ENCODE measurements around the gene PCDHGB6. TPM values are rescaled to one million over a fixed set of nuclear protein-coding genes. Genes with fewer than 3 reads are reported as not detected.

PCDHGB6 gene
- total and polyA plus RNA-seq, 9 of the 15 experiments (the other 6 are each of a cell fraction or from before 2014, with no cell fraction given), result 0.01 to 0.11 (median 0.07) TPM; not detected in 1

DNA sequence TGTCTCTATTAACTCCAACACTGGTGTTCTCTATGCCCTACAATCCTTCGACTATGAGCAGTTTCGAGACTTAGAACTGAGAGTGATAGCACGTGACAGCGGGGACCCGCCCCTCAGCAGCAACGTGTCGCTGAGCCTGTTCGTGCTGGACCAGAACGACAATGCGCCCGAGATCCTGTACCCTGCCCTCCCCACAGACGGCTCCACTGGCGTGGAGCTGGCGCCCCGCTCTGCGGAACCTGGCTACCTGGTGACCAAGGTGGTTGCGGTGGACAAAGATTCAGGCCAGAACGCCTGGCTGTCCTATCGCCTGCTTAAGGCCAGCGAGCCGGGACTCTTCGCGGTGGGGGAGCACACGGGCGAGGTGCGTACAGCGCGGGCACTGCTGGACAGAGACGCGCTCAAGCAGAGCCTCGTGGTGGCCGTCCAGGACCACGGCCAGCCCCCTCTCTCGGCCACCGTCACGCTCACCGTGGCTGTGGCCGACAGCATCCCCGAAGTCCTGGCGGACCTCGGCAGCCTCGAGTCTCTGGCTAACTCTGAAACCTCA is 15.0 kb downstream of the PCDHGB6 start (continued):
- TF ChIP-seq SRSF7 (optimal IDR thresholded peaks at IDR 0.05; ENCODE audit: low read depth, low read length) (no peak), BCOR (IDR thresholded peaks at IDR 0.05) (no peak)
- TF ChIP-seq, protein P1, sequence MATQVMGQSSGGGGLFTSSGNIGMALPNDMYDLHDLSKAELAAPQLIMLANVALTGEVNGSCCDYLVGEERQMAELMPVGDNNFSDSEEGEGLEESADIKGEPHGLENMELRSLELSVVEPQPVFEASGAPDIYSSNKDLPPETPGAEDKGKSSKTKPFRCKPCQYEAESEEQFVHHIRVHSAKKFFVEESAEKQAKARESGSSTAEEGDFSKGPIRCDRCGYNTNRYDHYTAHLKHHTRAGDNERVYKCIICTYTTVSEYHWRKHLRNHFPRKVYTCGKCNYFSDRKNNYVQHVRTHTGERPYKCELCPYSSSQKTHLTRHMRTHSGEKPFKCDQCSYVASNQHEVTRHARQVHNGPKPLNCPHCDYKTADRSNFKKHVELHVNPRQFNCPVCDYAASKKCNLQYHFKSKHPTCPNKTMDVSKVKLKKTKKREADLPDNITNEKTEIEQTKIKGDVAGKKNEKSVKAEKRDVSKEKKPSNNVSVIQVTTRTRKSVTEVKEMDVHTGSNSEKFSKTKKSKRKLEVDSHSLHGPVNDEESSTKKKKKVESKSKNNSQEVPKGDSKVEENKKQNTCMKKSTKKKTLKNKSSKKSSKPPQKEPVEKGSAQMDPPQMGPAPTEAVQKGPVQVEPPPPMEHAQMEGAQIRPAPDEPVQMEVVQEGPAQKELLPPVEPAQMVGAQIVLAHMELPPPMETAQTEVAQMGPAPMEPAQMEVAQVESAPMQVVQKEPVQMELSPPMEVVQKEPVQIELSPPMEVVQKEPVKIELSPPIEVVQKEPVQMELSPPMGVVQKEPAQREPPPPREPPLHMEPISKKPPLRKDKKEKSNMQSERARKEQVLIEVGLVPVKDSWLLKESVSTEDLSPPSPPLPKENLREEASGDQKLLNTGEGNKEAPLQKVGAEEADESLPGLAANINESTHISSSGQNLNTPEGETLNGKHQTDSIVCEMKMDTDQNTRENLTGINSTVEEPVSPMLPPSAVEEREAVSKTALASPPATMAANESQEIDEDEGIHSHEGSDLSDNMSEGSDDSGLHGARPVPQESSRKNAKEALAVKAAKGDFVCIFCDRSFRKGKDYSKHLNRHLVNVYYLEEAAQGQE (IDR thresholded peaks at IDR 0.05; ENCODE audit: borderline replicate concordance), result peak; percentile 33; the same call in 1 of the 2 replicates
- TF ChIP-seq, protein P1 (CRISPR knock-in tag; IDR thresholded peaks at IDR 0.05; ENCODE audit: low read depth), result no peak

All from K562 (cell line).